Dedifferentiated amniotic fluid mesenchymal stem cell (primary cell): ENCODE data around the gene CELF2.

ENCODE experiments used
- DNase-seq: peaks from one replicate; pipeline ENCODE4 v3.0.0-alpha.2; 2016; ENCODE audit errors: extremely low spot score

Gene CELF2

DNA sequence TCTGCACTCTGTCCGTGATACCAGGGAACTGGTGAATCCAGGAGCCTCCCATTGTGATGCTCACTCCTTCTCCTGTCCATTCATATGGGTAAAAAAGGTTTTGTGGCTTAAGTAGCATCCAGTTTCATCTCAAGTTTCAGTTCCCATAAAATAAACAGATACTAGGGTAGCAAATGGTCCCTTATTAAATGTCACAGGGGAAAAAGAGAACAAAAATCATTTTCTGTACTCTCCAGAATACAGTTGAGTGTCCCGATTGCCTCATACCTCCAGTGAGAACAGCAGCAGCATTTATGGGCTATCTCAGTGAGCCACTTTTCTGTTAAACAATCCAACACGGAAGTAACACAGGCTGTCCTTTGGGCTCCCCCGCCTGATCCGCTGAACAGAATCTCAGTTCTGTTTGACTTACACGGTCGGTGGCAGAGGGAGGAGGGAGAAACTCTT, 179.6 kb downstream of the CELF2 start:
- no peak for DNase-seq

DNA sequence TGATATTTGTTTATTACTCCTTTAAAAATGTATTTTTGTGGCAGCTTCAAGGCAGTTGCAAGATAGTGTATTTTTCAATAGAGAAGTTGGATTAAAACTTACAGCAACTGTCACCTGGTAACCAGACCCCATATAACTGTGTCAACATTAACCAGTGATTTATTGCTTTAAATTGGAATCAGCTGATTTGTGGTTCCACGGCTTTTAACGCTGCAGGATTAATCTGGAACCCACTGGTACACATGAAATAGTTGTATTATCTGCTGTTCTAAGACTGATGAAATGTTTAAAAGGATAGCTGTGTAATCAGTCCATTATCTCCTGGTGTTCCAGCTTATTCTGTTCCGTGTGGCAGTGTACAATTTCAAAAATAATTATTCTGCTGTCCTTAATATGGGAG, 180.2 kb downstream of the CELF2 start:
- no peak for DNase-seq

DNA sequence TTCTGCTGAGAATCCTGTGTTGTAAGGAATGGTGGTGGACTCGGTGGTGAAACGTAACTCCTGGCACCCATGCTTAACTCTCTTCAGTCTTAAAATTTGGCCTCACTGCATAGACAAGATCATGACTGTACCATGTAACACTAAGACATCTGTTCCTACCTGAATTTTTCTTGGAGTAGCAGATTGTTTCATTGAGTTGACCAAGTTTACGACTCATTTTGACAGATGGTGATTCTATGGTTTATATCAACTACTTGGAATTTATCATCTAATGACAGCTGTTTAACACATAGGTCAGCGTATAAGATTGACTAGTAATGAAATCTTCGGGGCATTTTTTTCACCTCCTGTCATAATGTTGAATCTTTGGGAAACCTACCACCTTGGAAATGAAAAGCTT, 184.2 kb downstream of the CELF2 start:
- no peak for DNase-seq

DNA sequence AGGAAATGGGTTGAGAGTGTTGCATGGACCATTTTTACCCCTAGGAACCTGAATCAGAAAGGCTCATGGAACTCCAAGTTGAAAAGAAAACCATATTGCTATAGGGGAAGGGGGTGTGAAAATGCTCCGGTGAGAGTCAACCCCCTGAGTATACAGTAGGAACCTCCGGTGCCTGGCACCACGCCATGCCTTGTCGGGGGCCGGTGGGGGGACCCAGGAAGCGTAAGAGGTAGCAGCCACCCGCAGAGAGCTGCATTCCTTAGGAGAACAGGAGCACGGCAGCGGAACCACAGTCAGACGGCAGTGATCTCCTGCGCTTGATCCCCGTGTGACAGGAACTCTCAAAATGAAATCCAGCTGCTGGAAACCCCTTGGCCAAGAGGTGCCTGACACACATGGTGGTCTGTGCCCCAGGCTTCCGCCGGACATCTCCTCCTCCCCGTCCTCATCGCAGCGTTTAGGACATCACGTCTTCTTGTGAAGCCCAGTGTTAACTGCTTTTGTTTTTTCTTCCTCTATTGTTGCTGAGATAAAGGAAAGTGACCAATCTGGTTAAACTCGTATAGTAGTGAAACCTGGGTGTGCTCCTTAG, 186.8 kb downstream of the CELF2 start:
- DNase-seq, result no peak

DNA sequence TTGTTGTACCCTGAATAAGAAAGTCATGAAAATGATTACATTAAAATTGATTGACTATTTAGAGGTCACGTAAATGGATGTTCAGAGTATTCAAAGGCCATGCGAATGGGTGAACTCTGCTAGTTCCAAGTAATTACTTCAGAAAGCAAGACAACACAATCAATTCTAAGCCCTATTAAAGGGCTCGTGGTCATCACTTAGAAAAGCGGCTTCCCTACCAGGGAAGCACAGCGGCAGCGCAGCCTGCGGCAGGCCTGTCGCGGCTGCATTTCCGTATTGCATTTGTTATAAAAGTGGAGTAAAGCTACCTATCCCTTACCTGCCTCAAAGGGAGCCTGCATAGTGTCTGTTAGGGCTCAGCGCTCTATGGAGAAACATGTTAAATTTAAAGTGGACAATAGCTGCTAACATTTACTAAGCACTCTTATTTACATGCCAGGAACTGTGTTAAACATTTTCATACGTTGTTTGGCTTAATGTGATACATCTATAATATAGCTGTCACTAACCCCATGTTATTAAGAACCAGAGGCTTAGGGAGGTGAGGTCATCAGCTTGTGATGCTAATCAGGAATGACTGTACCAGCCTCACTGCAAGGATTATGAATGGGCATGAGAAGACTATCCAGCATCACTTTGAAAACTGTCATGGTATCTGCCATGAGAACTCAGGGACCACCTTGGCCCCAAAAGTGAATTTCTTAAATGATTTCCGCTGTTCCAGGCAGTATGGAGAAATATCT, 187.5 kb downstream of the CELF2 start:
- no peak for DNase-seq

DNA sequence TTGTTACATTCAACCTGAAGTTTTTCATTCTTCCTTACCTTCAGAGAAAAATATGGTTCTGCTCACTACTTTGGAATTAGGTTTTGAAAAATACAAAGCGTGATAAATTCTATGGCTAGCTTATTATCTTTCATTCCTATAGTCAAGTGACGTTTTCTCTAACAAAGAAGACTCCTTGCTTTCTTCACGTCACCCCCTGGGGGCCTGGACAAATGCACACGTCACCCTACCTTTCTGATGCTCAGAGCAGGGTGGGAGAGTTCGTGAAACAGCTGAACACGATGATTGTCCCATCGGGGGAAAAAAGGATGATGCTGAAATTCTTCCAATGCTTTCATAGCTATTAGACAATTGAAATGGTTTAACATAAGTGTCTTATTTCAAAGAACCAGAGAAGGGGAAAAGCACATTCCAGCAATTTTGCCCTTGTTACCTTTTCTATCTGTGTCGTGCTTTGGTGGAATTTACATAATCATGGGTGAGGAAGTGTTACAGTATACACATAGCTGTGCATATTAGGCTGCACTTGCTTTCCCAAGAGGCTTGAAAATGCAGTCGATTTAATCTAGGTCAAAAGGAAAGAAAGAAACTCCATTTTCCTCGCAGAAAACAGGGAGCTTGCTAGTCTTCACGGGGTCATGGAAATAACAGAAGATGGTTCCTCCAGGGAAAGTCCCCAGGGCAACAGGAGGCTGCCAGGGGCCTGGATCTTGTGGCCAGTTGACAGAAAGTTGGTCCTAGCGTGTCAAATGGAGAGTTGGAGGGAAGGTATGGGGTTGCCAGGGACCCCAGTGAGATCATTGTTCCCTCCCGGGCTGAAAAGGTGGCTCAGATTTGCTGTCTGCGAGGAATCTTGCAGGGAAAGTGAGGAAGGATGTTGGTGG, 189.2 kb downstream of the CELF2 start:
- DNase-seq, result no peak

DNA sequence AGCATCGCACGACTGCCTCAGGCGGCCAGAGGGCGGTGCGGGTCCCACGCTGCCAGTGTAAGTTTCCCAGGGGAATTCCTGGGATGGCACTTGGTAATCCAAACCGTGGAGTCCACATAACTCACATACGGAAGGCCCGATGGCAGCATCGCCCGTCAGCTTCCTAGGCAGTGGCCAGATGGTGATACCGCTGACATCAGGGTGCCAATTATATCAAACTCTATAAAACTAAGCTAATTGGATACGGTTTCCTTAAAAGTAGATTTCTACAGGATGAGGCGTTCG, 189.8 kb downstream of the CELF2 start:
- DNase-seq, result no peak

DNA sequence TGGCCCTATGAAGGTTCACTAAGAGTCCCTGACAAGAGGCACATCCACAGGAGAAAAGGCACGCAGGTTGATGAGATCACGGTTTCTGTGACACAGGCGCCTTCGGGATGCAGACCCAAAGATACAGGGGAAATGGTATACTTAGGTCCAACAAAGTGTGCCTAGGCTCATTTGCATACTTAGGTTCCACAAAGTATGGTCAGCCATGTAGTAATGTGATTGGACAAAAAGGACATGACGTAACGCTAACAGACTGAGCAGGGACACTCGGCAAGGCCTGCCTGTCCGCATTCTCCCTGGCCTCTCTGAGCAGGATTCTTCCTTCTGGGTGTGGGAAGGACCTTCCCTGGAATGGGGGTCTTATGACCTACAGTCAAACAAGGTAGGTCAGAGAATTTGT, 190.6 kb downstream of the CELF2 start:
- no peak for DNase-seq

DNA sequence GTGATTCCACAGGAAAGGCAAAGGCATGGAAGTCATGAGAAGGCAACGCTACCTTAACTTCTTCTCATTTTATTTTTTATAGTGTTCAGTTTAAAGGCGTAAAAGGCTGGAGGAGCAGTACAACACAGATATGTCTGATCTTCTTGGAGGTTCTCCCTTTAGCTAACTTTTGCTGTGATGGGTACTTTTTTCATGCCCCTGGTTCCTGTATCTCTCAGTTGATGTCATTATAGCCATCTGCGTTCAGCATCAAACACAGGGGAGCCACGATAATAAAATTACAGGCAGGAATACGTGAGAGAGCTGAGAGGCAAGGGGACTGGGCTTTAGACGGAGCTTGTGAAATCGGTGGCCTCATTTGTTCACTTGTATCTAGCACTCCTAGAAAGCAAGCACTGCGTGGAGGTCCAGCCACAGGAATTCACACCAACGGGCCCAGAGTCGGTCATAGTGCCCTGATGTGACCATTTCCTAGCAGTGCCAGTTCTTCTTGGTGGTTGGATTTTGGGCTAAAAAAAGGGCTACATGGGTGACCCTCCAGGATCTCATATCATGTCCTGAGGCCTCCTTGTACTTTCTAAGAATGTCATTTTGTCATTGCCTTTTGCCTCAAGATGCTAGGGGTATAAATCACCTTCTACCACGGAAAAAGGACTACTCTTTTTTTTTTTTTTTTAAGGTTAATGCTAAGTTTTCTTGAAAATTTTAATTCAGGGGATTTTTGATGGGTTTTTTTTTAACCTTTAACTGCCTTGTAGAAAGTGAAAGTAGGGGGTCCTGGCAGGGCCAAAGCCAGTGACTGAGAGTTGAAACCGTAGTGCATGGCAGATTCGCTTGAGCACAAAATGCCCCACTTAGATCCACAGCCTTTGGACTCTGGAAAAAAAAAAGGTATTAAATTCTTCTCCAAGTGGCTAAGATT, 191.5 kb downstream of the CELF2 start:
- no peak for DNase-seq

DNA sequence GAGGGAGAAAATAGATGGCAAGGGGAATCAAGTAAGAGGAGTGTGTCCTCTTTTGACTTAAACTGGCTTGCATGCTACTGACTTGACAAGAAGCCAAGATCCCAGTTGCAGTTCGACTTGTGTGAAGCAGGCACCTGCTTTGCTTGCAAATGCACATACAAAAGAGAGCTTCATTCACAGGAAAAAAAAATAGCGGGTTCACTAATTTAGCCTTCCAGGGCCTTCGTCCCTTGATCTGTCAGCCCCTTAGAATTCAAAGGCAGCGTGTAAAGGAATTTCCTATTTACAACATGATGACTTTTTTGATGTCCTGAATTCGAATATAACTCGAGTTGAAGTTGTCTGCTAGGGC, 192.1 kb downstream of the CELF2 start:
- DNase-seq, result no peak

DNA sequence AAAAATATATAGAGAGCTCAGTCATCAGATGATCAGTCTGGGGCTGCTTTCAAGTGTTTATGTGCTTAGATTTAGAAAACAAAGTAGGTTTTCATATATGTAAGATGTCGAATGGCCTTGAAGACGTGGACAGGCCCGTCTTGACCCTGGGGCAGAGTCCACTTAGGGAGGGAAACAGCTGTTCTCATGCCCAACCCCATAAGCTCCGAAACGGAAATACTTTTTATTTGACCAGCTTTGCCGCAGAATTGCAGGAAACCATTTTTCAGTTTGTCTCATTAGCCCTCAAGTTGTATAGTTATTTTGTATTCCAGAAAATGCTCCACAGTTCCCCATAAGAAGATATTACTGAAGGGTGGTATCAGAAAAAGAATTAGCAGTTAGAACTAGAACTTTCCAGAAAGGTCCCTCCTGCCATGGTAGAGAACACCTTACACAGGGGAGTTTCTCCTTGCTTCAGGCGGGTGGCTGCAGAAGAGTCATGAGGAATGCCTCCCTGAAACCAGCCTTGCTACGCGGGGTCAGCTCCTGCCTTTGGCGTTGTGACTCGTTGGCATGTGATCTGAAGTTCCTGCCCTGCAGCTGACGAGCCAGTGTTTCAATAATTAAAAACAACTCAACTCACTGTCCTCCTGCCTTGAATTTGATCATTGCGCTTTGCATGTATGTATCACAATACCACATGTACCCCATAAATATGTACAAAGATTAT, 192.7 kb downstream of the CELF2 start:
- no peak for DNase-seq

DNA sequence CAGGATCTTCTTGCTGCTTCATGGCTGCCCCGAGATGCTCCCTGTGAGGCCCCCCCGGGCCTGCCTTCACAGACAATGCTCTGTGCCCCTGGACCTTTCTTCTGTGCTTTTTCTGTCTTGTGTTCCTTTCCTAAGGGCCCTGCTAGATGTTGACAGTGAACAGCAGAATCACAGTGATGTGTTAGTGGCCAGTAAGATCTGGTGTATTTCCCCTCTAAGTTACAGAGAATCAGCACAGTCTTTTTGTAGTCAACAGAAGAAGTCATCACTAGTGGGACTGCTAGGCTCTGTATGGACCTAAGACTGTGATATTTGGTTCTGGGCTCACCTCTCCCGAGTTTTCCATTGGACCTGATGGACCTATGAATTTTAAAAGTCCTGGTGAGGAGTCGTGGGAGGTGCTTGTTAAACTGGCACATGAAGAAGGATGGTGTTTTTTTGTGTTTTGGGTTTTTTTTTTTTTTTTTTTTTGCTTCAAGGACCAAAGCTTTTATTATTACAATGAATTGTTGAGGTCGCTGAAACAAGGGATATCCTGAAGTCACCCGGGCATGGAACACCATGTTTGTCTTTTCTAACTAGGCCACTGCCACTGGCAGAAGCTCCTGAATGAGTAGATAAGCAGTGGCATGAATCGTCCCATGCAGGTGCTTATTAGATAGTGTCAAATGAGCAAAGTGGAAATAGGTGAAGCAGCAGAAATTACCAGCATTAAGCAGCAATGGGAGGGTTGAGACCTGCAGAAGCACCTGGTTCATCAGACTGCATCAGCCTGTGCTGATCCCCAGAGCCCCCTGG, 194.8 kb downstream of the CELF2 start:
- DNase-seq, result no peak

DNA sequence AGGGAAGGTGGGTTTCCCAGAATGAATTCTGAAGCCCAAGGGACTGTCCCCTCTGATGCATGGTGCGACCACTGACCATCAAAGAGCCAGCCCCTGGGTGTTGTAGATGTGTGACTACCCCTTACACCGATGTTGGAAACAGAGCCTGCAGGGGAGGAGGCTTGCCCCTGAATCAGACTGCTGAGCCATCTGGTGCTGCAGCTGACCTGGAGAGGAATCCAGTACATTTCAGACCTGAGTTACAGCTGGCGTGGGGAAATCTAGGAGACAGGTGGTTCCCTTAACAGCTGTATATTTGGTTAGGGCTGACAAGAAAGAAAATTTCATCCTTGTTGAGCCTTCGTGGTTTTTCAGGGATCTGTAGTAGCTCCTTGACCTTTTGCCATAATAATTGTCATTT, 195.5 kb downstream of the CELF2 start:
- no peak for DNase-seq

DNA sequence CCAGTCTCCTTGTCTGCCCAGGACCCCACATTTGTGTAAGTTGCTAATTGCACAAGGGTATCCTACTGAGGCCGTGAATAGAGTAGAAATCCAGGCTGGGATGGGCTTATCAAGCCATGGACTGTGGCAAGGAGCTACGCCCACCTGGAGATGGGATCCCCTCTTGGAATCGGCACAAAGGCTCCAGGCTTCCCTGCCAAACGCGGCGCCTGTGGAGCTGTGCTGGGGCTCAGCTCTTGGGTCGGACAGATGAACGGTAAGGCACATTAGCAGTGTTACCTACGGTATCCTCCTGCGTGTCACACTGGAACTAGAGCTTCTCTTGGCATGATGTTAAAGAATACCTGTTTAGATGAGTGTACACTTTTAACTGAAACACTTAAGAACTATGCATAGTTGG, 196.7 kb downstream of the CELF2 start:
- DNase-seq, result no peak

DNA sequence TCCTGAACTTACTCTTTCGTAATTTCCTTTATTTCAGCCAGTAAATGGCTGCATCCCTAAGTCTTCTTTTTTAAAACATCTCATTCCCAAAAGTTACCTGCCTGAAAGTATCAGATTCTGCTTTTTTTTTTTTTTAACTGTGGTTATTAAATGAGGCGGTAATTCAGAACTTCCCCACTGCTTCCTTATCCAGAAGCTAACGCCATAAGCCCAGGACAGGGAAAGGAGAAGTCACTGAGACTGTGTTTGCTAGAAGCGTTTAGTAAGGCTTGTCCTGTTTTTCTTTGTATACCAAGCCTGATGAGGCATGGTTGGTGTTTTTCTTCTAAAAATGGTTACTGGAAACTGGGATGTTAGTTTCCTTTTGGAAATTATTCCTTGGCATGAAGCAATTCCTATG, 197.8 kb downstream of the CELF2 start:
- no peak for DNase-seq

DNA sequence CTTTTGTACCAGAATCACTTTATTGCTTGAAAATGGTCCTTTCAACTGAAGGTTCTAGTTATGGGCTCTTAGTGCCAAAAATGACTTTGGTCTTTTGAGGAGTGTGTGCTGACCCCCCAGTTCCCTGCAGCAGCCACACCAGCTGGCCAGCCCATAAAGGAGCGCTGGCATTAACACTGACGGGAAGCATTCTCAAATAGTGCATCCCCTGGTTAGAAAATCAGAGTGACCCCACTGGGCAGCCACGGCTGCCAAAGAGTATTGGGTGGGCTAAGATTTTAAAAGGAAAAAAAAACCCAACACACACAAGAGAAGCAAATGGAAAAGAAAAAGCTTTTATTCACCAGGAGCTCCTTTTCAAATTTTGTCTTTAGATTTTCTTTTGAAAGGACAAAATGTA, 199.8 kb downstream of the CELF2 start:
- DNase-seq, result no peak

DNA sequence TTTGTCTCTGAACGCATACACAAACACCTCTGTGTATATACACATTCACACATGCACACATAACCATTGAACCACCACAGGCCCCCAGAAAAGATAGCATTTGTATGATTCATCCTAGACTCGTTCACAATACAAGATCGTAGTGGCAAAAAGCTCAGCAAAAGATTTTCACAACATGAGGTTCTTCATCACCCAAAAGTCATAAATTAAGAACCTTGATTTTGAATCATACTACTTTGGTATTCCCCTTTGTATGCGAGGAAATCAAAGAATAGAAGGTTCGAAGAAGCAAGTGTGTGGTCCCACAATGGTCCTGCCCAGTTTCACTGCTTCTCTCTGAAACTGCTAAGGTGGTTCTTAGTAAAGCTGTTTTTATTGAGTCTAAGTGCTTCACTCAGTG, 200.7 kb downstream of the CELF2 start:
- no peak for DNase-seq

DNA sequence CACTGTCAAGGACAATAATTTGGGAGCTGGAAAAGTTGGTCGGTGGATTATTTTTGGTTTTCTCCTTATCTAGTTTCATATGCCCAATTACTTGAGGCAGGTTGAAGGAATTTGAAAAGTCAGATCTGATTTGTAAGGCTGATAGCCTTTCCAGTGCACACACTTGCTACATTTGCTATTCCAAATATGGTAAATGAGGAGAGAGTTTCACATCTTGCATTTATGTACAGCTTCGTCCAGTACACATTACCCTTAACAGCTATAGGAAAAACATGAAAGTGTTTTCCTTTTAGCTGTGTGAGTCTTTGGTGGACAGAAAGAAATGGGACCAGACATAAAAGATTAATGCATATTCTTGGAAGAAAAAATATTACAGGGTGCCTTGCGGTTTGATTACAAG, 201.8 kb downstream of the CELF2 start:
- no peak for DNase-seq

DNA sequence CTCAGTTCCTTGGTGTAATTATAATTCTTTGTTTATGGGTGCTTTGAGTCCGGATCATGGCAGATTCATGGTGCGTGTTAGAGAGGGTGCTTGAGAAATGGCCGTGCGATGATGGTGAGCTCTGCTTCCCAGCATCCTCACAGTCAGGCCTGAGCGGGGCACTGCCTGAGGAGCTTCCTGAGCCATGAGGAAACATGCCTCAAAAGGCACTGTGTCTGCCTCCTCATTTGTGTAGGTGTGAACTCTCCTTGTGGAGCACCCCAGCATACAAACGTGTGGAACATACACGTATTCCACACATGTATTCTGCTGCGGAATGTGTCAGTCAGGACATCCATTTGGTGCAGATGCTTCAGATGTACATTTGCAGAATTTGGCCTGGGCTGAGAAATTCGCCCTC, 205.4 kb downstream of the CELF2 start:
- no peak for DNase-seq

DNA sequence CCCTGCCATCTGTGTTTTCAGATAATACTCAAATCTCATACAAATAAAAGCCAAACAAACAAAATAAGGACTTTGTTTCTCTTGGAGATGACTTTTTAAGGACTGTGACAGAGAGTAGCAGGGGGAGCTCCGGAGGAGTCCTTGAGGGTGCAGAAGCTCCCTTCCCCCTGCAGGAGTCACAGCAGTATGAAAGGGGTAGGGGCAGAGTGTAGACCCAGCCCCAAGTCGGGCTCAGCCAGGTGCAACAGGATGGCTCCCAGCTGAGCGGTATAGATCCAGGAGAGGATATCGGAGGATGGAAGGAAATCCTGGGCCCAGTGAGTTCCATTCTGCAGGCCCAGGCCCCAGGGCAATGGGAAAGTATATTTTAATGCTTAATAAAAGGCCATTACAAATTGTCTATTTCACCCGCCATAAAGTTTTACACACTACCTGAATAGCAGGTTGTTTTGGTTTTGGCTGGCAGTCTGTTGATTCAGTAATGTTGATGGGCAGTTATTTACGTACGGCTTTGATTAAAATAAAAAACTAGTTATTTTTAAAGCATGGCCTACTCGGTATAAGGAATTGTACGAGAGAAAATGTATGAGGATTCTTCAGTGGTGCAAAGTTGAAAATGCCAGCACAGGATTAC, 206.0 kb downstream of the CELF2 start:
- DNase-seq, result no peak
